KOPT-K1 (cell line): Measurements from ENCODE around the gene DUOX2.
"Not testable (repeated sequence)": the region's sequence is repeated elsewhere in the genome, so short reads cannot be mapped to it uniquely, and the experiment has no call there.

Experiments used
- H3K27ac ChIP-seq: fragments of 200-600 bp; sonication (generic); 2 replicates; pipeline ENCODE4 v1.5.1; 2016; ENCODE audit warnings: antibody characterized with exemption, mild to moderate bottlenecking, low read depth, low read length; ENCODE audit not compliant: poor library complexity, severe bottlenecking
- H3K36me3 ChIP-seq: fragments of 200-600 bp; sonication (generic); 2 replicates; pipeline ENCODE4 v1.5.1; 2017; ENCODE audit warnings: antibody characterized with exemption, mild to moderate bottlenecking, low read length, moderate library complexity; ENCODE audit not compliant: insufficient read depth
- H3K9me3 ChIP-seq: fragments of 200-600 bp; sonication (generic); 2 replicates; pipeline ENCODE4 v1.5.1; 2017; ENCODE audit warnings: antibody characterized with exemption, low read length, mild to moderate bottlenecking; ENCODE audit not compliant: insufficient read depth, poor library complexity, severe bottlenecking

Gene DUOX2

GRCh38 chr15:45144775-45145174 is 30.8 kb upstream of the DUOX2 start:
- Histone ChIP-seq H3K9me3 (no peaks in the 10 kb centered on the region), H3K36me3 (no peaks in the 10 kb centered on the region), H3K27ac (no peak overlapping the region)

GRCh38 chr15:45143946-45144345 is 30.0 kb upstream of the DUOX2 start:
- Histone ChIP-seq H3K9me3 (no peaks in the 10 kb centered on the region), H3K27ac (no peak overlapping the region), H3K36me3 (no peaks in the 10 kb centered on the region)

GRCh38 chr15:45143056-45143455 is 29.1 kb upstream of the DUOX2 start:
- no peaks in the 10 kb centered on the region for H3K36me3 ChIP-seq
- no peaks in the 10 kb centered on the region for H3K9me3 ChIP-seq
- H3K27ac ChIP-seq: no peak overlapping the region

- H3K27ac ChIP-seq: no peak overlapping the region
- no peaks in the 10 kb centered on the region for H3K36me3 ChIP-seq
- no peaks in the 10 kb centered on the region for H3K9me3 ChIP-seq
Measured at GRCh38 chr15:45141386-45141785, 27.4 kb upstream of the DUOX2 start.

GRCh38 chr15:45140557-45141250 is 26.7 kb upstream of the DUOX2 start:
- Histone ChIP-seq H3K27ac (no peak overlapping the region), H3K9me3 (no peaks in the 10 kb centered on the region), H3K36me3 (no peaks in the 10 kb centered on the region)

- Histone ChIP-seq H3K27ac (no peak overlapping the region), H3K9me3 (no peaks in the 10 kb centered on the region), H3K36me3 (no peaks in the 10 kb centered on the region)
Measured at GRCh38 chr15:45139770-45140169, 25.8 kb upstream of the DUOX2 start.

- Histone ChIP-seq H3K36me3 (no peaks in the 10 kb centered on the region), H3K27ac (no peak overlapping the region), H3K9me3 (no peaks in the 10 kb centered on the region)
Measured at GRCh38 chr15:45138814-45139765, 25.1 kb upstream of the DUOX2 start.

- Histone ChIP-seq H3K36me3 (no peaks in the 10 kb centered on the region), H3K27ac (no peak overlapping the region), H3K9me3 (no peaks in the 10 kb centered on the region)
Measured at GRCh38 chr15:45137703-45138102, 23.7 kb upstream of the DUOX2 start.

- Histone ChIP-seq H3K27ac (no peak overlapping the region), H3K9me3 (no peaks in the 10 kb centered on the region), H3K36me3 (no peaks in the 10 kb centered on the region)
Measured at GRCh38 chr15:45136378-45136764, 22.4 kb upstream of the DUOX2 start.

GRCh38 chr15:45135705-45136377 is 21.9 kb upstream of the DUOX2 start:
- H3K9me3 ChIP-seq, H3K36me3 ChIP-seq, H3K27ac ChIP-seq: not testable (repeated sequence)

- Histone ChIP-seq H3K36me3 (no peaks in the 10 kb centered on the region), H3K9me3 (no peaks in the 10 kb centered on the region), H3K27ac (no peak overlapping the region)
Measured at GRCh38 chr15:45134682-45135604, 21.0 kb upstream of the DUOX2 start.

GRCh38 chr15:45134046-45134445 is 20.1 kb upstream of the DUOX2 start:
- no peaks in the 10 kb centered on the region for H3K9me3 ChIP-seq
- H3K27ac ChIP-seq: no peak overlapping the region
- H3K36me3 ChIP-seq: no peaks in the 10 kb centered on the region

GRCh38 chr15:45133561-45133920 is 19.6 kb upstream of the DUOX2 start:
- no peaks in the 10 kb centered on the region for H3K36me3 ChIP-seq
- H3K9me3 ChIP-seq: no peaks in the 10 kb centered on the region
- no peak overlapping the region for H3K27ac ChIP-seq

- Histone ChIP-seq H3K36me3 (no peaks in the 10 kb centered on the region), H3K27ac (no peak overlapping the region), H3K9me3 (no peaks in the 10 kb centered on the region)
Measured at GRCh38 chr15:45132844-45133560, 19.0 kb upstream of the DUOX2 start.
